KMS-11 (cell line): Measurements from ENCODE around the gene DNAJC15.

Experiments
- H2AFZ ChIP-seq: fragments of 200-600 bp; sonication (generic); 2 replicates; pipeline ENCODE4 v1.6.1; 2016; ENCODE audit warnings: antibody characterized with exemption, mixed run types, low read depth
- H3K27ac ChIP-seq: fragments of 200-600 bp; sonication (generic); 2 replicates; pipeline ENCODE4 v1.6.1; 2016; ENCODE audit warnings: mild to moderate bottlenecking, mixed run types
- H3K27me3 ChIP-seq: fragments of 200-600 bp; sonication (generic); 2 replicates; pipeline ENCODE4 v1.6.1; 2017; ENCODE audit warnings: mild to moderate bottlenecking, low read depth, mixed run types, moderate library complexity; ENCODE audit not compliant: insufficient read depth
- H3K36me3 ChIP-seq: fragments of 200-600 bp; sonication (generic); 2 replicates; pipeline ENCODE4 v1.6.1; 2017; ENCODE audit warnings: mild to moderate bottlenecking, mixed run types; ENCODE audit not compliant: insufficient read depth
- H3K4me1 ChIP-seq: fragments of 200-600 bp; sonication (generic); 2 replicates; pipeline ENCODE4 v1.6.1; 2016; ENCODE audit warnings: mild to moderate bottlenecking, low read depth, mixed run types; ENCODE audit not compliant: poor library complexity, severe bottlenecking
- H3K4me2 ChIP-seq: fragments of 200-600 bp; sonication (generic); 2 replicates; pipeline ENCODE4 v1.7.0; 2016; ENCODE audit warnings: mild to moderate bottlenecking, mixed run types
- H3K4me3 ChIP-seq: fragments of 200-600 bp; sonication (generic); IDR thresholded peaks from 2 replicates; pipeline ENCODE4 v1.6.1; 2017; ENCODE audit warnings: low read depth, low read length, mixed read lengths; ENCODE audit not compliant: insufficient read depth
- H3K79me2 ChIP-seq: fragments of 200-600 bp; sonication (generic); 2 replicates; pipeline ENCODE4 v1.6.1; 2016; ENCODE audit warnings: low read depth, mixed run types; ENCODE audit not compliant: insufficient read depth
- H3K9ac ChIP-seq: fragments of 200-600 bp; sonication (generic); 2 replicates; pipeline ENCODE4 v1.6.1; 2016; ENCODE audit warnings: mild to moderate bottlenecking, mixed run types
- H4K20me1 ChIP-seq: fragments of 200-600 bp; sonication (generic); 2 replicates; pipeline ENCODE4 v1.6.1; 2016; ENCODE audit warnings: mild to moderate bottlenecking, mixed run types; ENCODE audit not compliant: insufficient read depth
- CTCF ChIP-seq: fragments of 200-600 bp; sonication (generic); conservative IDR thresholded peaks from 2 replicates; pipeline ENCODE4 v1.6.1; 2017; ENCODE audit warnings: low read depth, mild to moderate bottlenecking, antibody characterized with exemption, low read length, moderate library complexity, mixed read lengths

Gene DNAJC15

GRCh38 chr13:43095771-43096719 lies 72.7 kb downstream of the DNAJC15 start:
- no peaks in the 10 kb centered on the region for H3K79me2 ChIP-seq
- TF ChIP-seq CTCF, result no peak
- H3K4me1 ChIP-seq, result no peaks in the 10 kb centered on the region
- H3K27ac ChIP-seq, result no peak overlapping the region
- no peak overlapping the region for H3K4me2 ChIP-seq
- no peak overlapping the region for H3K4me3 ChIP-seq
- H3K9ac ChIP-seq, result no peak overlapping the region
- H4K20me1 ChIP-seq, result no peaks in the 10 kb centered on the region
- H2AFZ ChIP-seq, result no peak overlapping the region
- no peaks in the 10 kb centered on the region for H3K27me3 ChIP-seq
- no peaks in the 10 kb centered on the region for H3K36me3 ChIP-seq

GRCh38 chr13:43100667-43101066 lies 77.3 kb downstream of the DNAJC15 start:
- no peaks in the 10 kb centered on the region for H3K79me2 ChIP-seq
- TF ChIP-seq CTCF, result no peak

GRCh38 chr13:43102304-43102703 lies 78.9 kb downstream of the DNAJC15 start:
- Histone ChIP-seq H3K27me3 (no peaks in the 10 kb centered on the region), H3K36me3 (no peaks in the 10 kb centered on the region), H3K9ac (no peak overlapping the region), H2AFZ (no peak overlapping the region), H3K4me3 (no peak overlapping the region), H3K79me2 (no peaks in the 10 kb centered on the region), H4K20me1 (no peaks in the 10 kb centered on the region), H3K4me2 (no peak overlapping the region), H3K27ac (no peak overlapping the region), H3K4me1 (no peaks in the 10 kb centered on the region)
- no peak for TF ChIP-seq CTCF

More at GRCh38 chr13:43100667-43101066, 77.3 kb downstream of the DNAJC15 start:
- Histone ChIP-seq H3K4me1 (no peaks in the 10 kb centered on the region), H3K36me3 (no peaks in the 10 kb centered on the region), H3K9ac (no peak overlapping the region), H4K20me1 (no peaks in the 10 kb centered on the region), H3K4me3 (no peak overlapping the region), H3K27me3 (no peaks in the 10 kb centered on the region), H2AFZ (no peak overlapping the region), H3K27ac (no peak overlapping the region), H3K4me2 (no peak overlapping the region)

- H4K20me1 ChIP-seq, result no peaks in the 10 kb centered on the region
- H3K27ac ChIP-seq, result no peak overlapping the region
- H3K9ac ChIP-seq, result no peak overlapping the region
- no peaks in the 10 kb centered on the region for H3K4me1 ChIP-seq
- no peak overlapping the region for H3K4me3 ChIP-seq
- H3K36me3 ChIP-seq, result no peaks in the 10 kb centered on the region
- TF ChIP-seq CTCF, result no peak
- H2AFZ ChIP-seq, result no peak overlapping the region
- H3K79me2 ChIP-seq, result no peaks in the 10 kb centered on the region
- no peaks in the 10 kb centered on the region for H3K27me3 ChIP-seq
- H3K4me2 ChIP-seq, result no peak overlapping the region
Measured at GRCh38 chr13:43107780-43108179, 84.4 kb downstream of the DNAJC15 start.
